ENCODE results near the gene RALGAPA2. TPM values are rescaled to one million over a fixed set of nuclear protein-coding genes. Genes with fewer than 3 reads are reported as not detected.

Gene RALGAPA2
- total and polyA plus RNA-seq, 8 donors, result 9.6 to 41.7 (median 24.5) TPM

- Histone ChIP-seq H3K4me3 (no peak overlapping the region), H3K27me3 (no peaks in the 10 kb centered on the region), H3K27ac (no peak overlapping the region), H3K4me1 (no peaks in the 10 kb centered on the region), H3K9me3 (no peaks in the 10 kb centered on the region), H3K36me3 (no peaks in the 10 kb centered on the region)
- FAIRE-seq (no peak), ATAC-seq (no peak), DNase-seq (no peak)
- intact Hi-C loops (cut with DNase I), result no loop called here
- WGBS, 2 donors, result 76 to 85% methylated on average over 11 of the region's 11 CpGs
- TF ChIP-seq CTCF (IDR thresholded peaks at IDR 0.05), result no peak
Measured at GRCh38 chr20:20731000-20731944, 18.8 kb upstream of the RALGAPA2 start.

- WGBS, 2 donors, result 90 to 95% methylated on average over 3 of the region's 3 CpGs
- DNase-seq (no peak), ATAC-seq (no peak), FAIRE-seq (no peak)
- Histone ChIP-seq H3K36me3 (no peaks in the 10 kb centered on the region), H3K27me3 (no peaks in the 10 kb centered on the region), H3K9me3 (no peaks in the 10 kb centered on the region), H3K4me3 (no peak overlapping the region), H3K27ac (no peak overlapping the region), H3K4me1 (no peaks in the 10 kb centered on the region)
- TF ChIP-seq CTCF (IDR thresholded peaks at IDR 0.05), result no peak
- intact Hi-C loops (cut with DNase I), result no loop called here
Measured at GRCh38 chr20:20729563-20729962, 17.1 kb upstream of the RALGAPA2 start.

- H3K36me3 ChIP-seq, result no peaks in the 10 kb centered on the region
- H3K4me1 ChIP-seq, result no peaks in the 10 kb centered on the region
- no peaks in the 10 kb centered on the region for H3K27me3 ChIP-seq
- no peak overlapping the region for H3K27ac ChIP-seq
- intact Hi-C loops (cut with DNase I), result no loop called here
- no peak for TF ChIP-seq CTCF (IDR thresholded peaks at IDR 0.05)
- no peak for DNase-seq
- 88 to 89% methylated on average over 4 of the region's 4 CpGs for WGBS, 2 donors
- H3K4me3 ChIP-seq, result no peak overlapping the region
- FAIRE-seq, result no peak
- ATAC-seq, result no peak
- no peaks in the 10 kb centered on the region for H3K9me3 ChIP-seq
Measured at GRCh38 chr20:20721489-20721888, 9.0 kb upstream of the RALGAPA2 start.

- FAIRE-seq, result no peak
- Histone ChIP-seq H3K4me3 (no peak overlapping the region), H3K27ac (no peak overlapping the region), H3K4me1 (no peaks in the 10 kb centered on the region), H3K27me3 (no peaks in the 10 kb centered on the region), H3K36me3 (no peaks in the 10 kb centered on the region), H3K9me3 (no peaks in the 10 kb centered on the region)
- no peak for TF ChIP-seq CTCF (IDR thresholded peaks at IDR 0.05)
- 73 to 83% methylated on average over 1 of the region's 1 CpG for whole genome bisulfite sequencing, 2 donors
- no peak for ATAC-seq
- intact Hi-C loops (cut with DNase I), result no loop called here
- DNase-seq, result no peak
Measured at GRCh38 chr20:20720158-20720557, 7.7 kb upstream of the RALGAPA2 start.

- H3K27ac ChIP-seq, result no peak overlapping the region
- no peak overlapping the region for H3K4me3 ChIP-seq
- intact Hi-C loops (cut with DNase I), result no loop called here
- no peaks in the 10 kb centered on the region for H3K9me3 ChIP-seq
- H3K4me1 ChIP-seq, result no peaks in the 10 kb centered on the region
- no peak for TF ChIP-seq CTCF (IDR thresholded peaks at IDR 0.05)
- DNase-seq, result no peak
- no peaks in the 10 kb centered on the region for H3K36me3 ChIP-seq
- no peak for FAIRE-seq
- no peaks in the 10 kb centered on the region for H3K27me3 ChIP-seq
- ATAC-seq, result no peak
Measured at GRCh38 chr20:20719411-20719810, 7.0 kb upstream of the RALGAPA2 start.

Measured in pancreas (tissue), 10 donors.